ENCODE measurements around the gene CHPT1.
"Not testable (repeated sequence)": the region's sequence is repeated elsewhere in the genome, so short reads cannot be mapped to it uniquely, and the experiment has no call there.

The CHPT1 gene

DNA sequence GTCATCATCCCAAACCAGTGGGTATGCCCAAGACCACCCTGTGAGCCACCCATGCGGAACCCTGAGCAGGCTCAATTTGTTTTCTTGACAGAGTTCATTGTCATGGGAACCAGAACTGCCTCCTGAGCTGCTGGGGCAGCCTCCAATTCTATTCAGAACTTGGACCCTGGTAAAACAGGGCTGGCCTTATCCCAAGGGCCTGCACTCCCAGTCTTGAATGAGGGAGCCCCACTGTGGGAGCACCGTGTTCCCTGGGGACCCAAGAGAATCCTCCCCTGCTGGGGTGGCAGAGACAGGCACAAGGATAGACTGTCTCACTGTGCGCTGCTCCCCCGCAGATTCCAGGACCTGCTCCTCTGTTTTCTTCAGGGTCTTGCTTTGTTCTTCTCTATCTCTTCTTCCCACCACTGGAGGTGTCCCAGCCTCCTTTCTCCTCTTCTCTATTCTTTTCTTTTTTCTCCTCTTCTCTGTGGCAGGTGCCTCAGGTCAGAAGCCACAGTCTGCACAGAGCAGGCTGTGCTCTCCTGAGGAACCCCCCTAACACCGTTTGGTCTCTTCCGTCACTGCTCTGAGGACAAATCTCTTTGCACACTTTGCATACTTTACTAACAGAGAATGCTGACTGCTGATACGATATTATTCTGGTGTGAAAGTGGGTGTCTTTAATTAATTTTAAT lies 31.2 kb upstream of the CHPT1 start:
- H3K9me3 ChIP-seq, result no peaks in the 10 kb centered on the region
- H3K36me3 ChIP-seq, result no peaks in the 10 kb centered on the region
- no peaks in the 10 kb centered on the region for H3K27me3 ChIP-seq
- H3K4me3 ChIP-seq (ENCODE audit: low read depth, low read length), result no peak overlapping the region
- H3K4me1 ChIP-seq, result no peaks in the 10 kb centered on the region
- no peak for DNase-seq
- TF ChIP-seq CTCF (IDR thresholded peaks at IDR 0.05; ENCODE audit: low read depth, low read length), result no peak

GRCh38 chr12:101667591-101667990 lies 29.8 kb upstream of the CHPT1 start:
- no peak for DNase-seq
- Histone ChIP-seq H3K4me3 (ENCODE audit: low read depth, low read length) (no peak overlapping the region), H3K36me3 (no peaks in the 10 kb centered on the region), H3K27me3 (no peaks in the 10 kb centered on the region), H3K9me3 (no peaks in the 10 kb centered on the region), H3K4me1 (no peaks in the 10 kb centered on the region)
- TF ChIP-seq CTCF (IDR thresholded peaks at IDR 0.05; ENCODE audit: low read depth, low read length), result no peak

DNA sequence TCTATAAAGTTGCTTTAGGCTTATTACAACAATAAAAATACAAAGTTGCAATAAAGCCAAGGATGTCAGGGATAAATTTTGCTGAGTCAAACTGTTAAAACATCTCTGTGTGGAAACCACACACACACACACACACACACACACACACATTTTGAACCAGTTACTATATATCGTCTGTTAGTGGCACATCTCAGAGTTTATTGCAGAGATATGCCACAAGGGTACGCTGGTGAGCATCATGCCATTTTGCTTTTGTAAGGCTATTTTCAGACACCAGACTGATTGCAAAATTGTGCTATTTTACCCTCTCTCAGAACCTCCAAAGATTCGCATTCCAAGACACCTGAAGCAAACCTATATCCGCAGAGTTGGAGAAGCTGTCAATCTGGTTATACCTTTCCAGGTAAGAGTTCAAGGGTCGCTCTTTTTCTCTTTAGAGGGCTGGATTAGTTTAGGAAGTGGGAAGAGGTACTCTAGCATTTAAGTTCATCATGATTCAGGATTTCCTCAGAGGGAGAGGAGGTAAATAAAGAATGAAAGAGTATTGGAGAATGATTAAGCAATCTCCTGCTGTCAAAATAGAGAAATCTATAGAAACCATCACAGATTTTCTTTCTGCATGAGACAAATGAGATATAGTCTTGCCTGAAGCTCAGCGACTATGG lies 27.3 kb upstream of the CHPT1 start:
- no peaks in the 10 kb centered on the region for H3K9me3 ChIP-seq
- no peak overlapping the region for H3K4me3 ChIP-seq (ENCODE audit: low read depth, low read length)
- no peaks in the 10 kb centered on the region for H3K4me1 ChIP-seq
- H3K36me3 ChIP-seq, result no peaks in the 10 kb centered on the region
- peak; percentile 32 for DNase-seq
- TF ChIP-seq CTCF (IDR thresholded peaks at IDR 0.05; ENCODE audit: low read depth, low read length), result peak; percentile 61
- no peaks in the 10 kb centered on the region for H3K27me3 ChIP-seq

DNA sequence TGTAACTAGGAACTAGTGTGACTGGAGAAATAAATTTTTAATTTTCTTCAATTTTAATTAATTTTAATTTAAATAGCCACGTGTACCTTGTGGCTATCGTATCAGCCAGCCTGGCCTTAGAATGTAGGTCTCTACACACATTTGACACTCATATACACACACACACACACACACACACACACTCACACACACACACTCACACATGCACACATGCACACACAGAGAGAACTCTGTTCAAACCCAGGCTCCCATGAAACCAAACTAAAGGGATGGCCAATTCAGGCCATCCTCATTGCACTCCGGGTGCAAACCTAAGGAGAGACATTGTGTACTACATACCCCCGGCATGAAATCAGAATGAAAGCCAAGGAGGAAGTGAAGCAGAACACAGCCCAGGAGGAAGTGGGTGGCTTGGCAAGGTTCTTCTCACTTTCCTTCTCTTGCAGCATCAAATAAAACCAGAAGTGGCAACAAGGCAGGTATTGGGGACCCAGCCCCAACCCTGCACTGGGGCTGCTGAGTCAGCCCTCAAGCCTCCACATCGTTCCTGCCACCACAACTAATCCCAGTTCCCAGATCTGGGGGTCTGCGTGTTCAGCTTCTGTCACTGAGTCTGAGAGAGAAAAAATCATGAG lies 26.2 kb upstream of the CHPT1 start:
- no peaks in the 10 kb centered on the region for H3K27me3 ChIP-seq
- H3K4me1 ChIP-seq, result no peaks in the 10 kb centered on the region
- no peak overlapping the region for H3K4me3 ChIP-seq (ENCODE audit: low read depth, low read length)
- H3K9me3 ChIP-seq, result no peaks in the 10 kb centered on the region
- no peak for TF ChIP-seq CTCF (IDR thresholded peaks at IDR 0.05; ENCODE audit: low read depth, low read length)
- H3K36me3 ChIP-seq, result no peaks in the 10 kb centered on the region
- no peak for DNase-seq

- Histone ChIP-seq H3K4me1 (no peaks in the 10 kb centered on the region), H3K27me3 (no peaks in the 10 kb centered on the region), H3K36me3 (no peaks in the 10 kb centered on the region), H3K9me3 (no peaks in the 10 kb centered on the region), H3K4me3 (ENCODE audit: low read depth, low read length) (no peak overlapping the region)
- DNase-seq, result no peak
- TF ChIP-seq CTCF (IDR thresholded peaks at IDR 0.05; ENCODE audit: low read depth, low read length), result no peak
Observed at GRCh38 chr12:101671833-101672232, 25.6 kb upstream of the CHPT1 start.

DNA sequence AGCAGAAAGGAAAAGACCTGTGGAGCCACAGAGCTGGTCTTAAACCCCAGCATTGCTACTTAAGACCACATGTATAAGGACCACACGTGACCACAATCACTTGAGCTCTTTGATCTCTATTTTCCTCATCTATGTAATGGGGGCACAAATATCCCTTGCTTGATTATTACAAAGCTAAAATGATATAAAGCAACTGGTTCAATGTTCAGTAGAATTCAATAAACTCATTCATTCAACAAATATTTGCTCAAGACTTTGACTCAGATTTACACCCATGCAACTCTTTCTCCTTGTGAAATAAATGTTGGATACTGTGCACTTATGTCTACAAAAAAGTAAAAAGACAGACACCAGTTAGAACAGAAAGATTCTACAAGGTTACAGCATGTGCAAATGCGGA lies 21.9 kb upstream of the CHPT1 start:
- Histone ChIP-seq H3K27me3 (no peaks in the 10 kb centered on the region), H3K9me3 (no peaks in the 10 kb centered on the region), H3K36me3 (no peaks in the 10 kb centered on the region), H3K4me3 (ENCODE audit: low read depth, low read length) (no peak overlapping the region), H3K4me1 (no peaks in the 10 kb centered on the region)
- TF ChIP-seq CTCF (IDR thresholded peaks at IDR 0.05; ENCODE audit: low read depth, low read length), result no peak
- no peak for DNase-seq

DNA sequence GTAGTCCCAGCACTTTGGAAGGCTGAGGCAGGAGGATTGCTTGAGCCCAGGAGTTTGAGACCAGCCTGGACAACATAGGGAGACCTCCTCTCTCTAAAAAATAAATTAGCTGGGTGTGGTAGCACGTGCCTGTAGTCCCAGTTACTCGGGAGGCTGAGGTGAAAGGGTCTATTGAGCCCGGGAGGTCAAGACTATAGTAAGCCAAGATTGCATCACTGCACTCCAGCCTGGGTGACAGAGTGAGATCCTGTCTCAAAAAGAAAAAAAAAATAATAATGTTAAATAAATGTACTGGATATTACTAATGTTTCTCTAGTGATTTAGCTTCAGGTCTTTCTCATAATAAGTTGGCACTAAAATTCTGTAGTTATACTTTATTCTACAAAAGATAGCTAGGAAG lies 20.9 kb upstream of the CHPT1 start:
- H3K27me3 ChIP-seq; DNase-seq; H3K4me1 ChIP-seq; H3K4me3 ChIP-seq (ENCODE audit: low read depth, low read length); H3K9me3 ChIP-seq; H3K36me3 ChIP-seq: not testable (repeated sequence)
